CD4-positive, alpha-beta memory T cell (primary cell): Measurements from ENCODE around the gene TCEAL2. TPM values are rescaled to one million over a fixed set of nuclear protein-coding genes. Genes with fewer than 3 reads are reported as not detected.
"Not testable (repeated sequence)": the region's sequence is repeated elsewhere in the genome, so short reads cannot be mapped to it uniquely, and the experiment has no call there.

ENCODE experiments used
- CTCF ChIA-PET: fragments of 350-600 bp; sonication (Branson Sonifier 250); formaldehyde crosslinking; loops from one replicate; lab custom pipeline; 2021; ENCODE audit warnings: inconsistent platforms; ENCODE audit not compliant: partially characterized antibody; lab: Charles Lee
- POLR2A ChIA-PET: fragments of 350-600 bp; sonication (Branson Sonifier 250); formaldehyde crosslinking; loops from one replicate; lab custom pipeline; 2021; ENCODE audit not compliant: partially characterized antibody; lab: Charles Lee
- DNase-seq, 5 donors: peaks; one replicate each; pipeline versions ENCODE4 v3.0.0 to v3.0.0-alpha.2; 2020 to 2022; ENCODE audit warnings: mixed read lengths in 1 of 5
- H3K27ac ChIP-seq: one replicate; pipeline ENCODE4 v1.7.0; 2013; ENCODE audit warnings: low read depth, low read length
- H3K27me3 ChIP-seq: 2 replicates; pipeline ENCODE4 v1.7.0; 2013; ENCODE audit warnings: mild to moderate bottlenecking, low read length, moderate library complexity; ENCODE audit not compliant: insufficient read depth
- H3K36me3 ChIP-seq: 2 replicates; pipeline ENCODE4 v1.7.0; 2013; ENCODE audit warnings: mild to moderate bottlenecking, low read length, moderate library complexity; ENCODE audit not compliant: insufficient read depth
- H3K4me1 ChIP-seq: 2 replicates; pipeline ENCODE4 v1.7.0; 2013; ENCODE audit warnings: mild to moderate bottlenecking, low read length, moderate library complexity; ENCODE audit not compliant: insufficient read depth
- H3K4me3 ChIP-seq, 2 donors: one replicate each; pipeline ENCODE4 v1.7.0; 2013; ENCODE audit warnings: low read length in 2 of 2, mild to moderate bottlenecking in 1 of 2
- H3K9me3 ChIP-seq, 2 donors: one replicate each; pipeline ENCODE4 v1.7.0; 2013; ENCODE audit warnings: low read length in 2 of 2, control low read depth in 1 of 2; ENCODE audit not compliant: control insufficient read depth in 1 of 2
- H3K27ac Mint-ChIP-seq, 7 donors: one replicate each; pipeline ENCODE4 v1.8.0; 2020 to 2021; ENCODE audit warnings: mixed read lengths in 7 of 7, mild to moderate bottlenecking in 6 of 7, inconsistent platforms in 3 of 7, moderate library complexity in 3 of 7
- H3K27me3 Mint-ChIP-seq, 2 donors: one replicate each; pipeline ENCODE4 v1.8.0; 2020 to 2021; ENCODE audit warnings: mixed read lengths in 2 of 2
- H3K36me3 Mint-ChIP-seq, 2 donors: one replicate each; pipeline ENCODE4 v1.8.0; 2020 to 2021; ENCODE audit warnings: mixed read lengths in 2 of 2, inconsistent platforms in 1 of 2, mild to moderate bottlenecking in 1 of 2
- H3K4me1 Mint-ChIP-seq, 4 donors: one replicate each; pipeline ENCODE4 v1.8.0; 2020 to 2021; ENCODE audit warnings: mixed read lengths in 4 of 4, mild to moderate bottlenecking in 1 of 4
- H3K4me3 Mint-ChIP-seq, 8 donors: one replicate each; pipeline ENCODE4 v1.8.0; 2020 to 2021; ENCODE audit warnings: mixed read lengths in 8 of 8, mild to moderate bottlenecking in 7 of 8, moderate library complexity in 6 of 8, inconsistent platforms in 3 of 8
- H3K9me3 Mint-ChIP-seq, 8 donors: one replicate each; pipeline ENCODE4 v1.8.0; 2020 to 2021; ENCODE audit warnings: mixed read lengths in 8 of 8, mild to moderate bottlenecking in 5 of 8, inconsistent platforms in 3 of 8, moderate library complexity in 1 of 8
- intact Hi-C: fragments of 100-400 bp; cut with micrococcal nuclease; formaldehyde crosslinking; loops from one replicate; pipeline ENCODE4 v1.15.1; 2023
- polyA plus RNA-seq, 2 donors: library from polyadenylated mRNA; unstranded; fragments of 300-500 nt; fragmentation: Illumina TruSeq; gene quantifications; one replicate each; pipeline ENCODE4 v1.2.3, GENCODE V29; 2021
- total RNA-seq, 2 experiments: library from RNA; stranded (reverse); gene quantifications; one replicate each; pipeline ENCODE4 v1.2.3, GENCODE V29; 2021

TCEAL2 gene
- total RNA-seq (1 to 10 TPM; 1.9 to 2.1 TPM), polyA plus RNA-seq (under 1 TPM; 0.29 to 0.67 TPM)

DNA sequence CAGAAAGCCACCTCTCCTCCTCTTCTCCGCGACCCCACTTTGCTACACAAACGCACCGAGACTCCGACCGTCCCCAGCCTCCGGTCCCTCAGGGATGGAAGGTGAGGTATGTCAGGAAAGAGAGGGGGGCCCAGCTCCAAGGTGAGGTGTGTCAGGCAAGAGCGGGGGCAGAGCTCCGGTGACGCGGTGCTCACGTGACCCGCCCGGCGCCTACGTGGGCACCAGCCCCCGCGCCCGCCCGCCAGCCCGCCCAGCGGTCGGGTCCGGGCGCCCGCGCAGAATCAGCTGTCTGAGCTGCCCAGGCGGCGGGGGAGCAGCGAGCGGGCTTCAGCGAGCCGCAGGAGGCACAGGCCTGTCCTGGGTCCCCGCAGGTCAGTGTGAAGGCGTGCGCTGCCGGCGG, at the start of gene TCEAL2:
TCEAL2 (plus strand) TSS at position 244 of the 400 bp plus-strand sequence. CDS start 1,152 bp downstream, outside the sequence.
- Mint-ChIP-seq H3K27me3 (peaks cover 19 to 31% of the 10 kb centered on the region in 2 donors), H3K4me3 (peak within 1 kb of the TSS; percentile 47 to 76 (median 70)), H3K27ac (peak within 1 kb of the TSS in 2 of 7 donors; percentile 42 to 53)
- intact Hi-C loops, H3K27me3 ChIP-seq, H3K4me1 ChIP-seq, H3K9me3 Mint-ChIP-seq, H3K36me3 ChIP-seq, POLR2A ChIA-PET, CTCF ChIA-PET, H3K27ac ChIP-seq, H3K9me3 ChIP-seq, H3K4me3 ChIP-seq, H3K36me3 Mint-ChIP-seq, H3K4me1 Mint-ChIP-seq: not testable (repeated sequence)
- peak in 1 of 5 donors; percentile 11 for DNase-seq

DNA sequence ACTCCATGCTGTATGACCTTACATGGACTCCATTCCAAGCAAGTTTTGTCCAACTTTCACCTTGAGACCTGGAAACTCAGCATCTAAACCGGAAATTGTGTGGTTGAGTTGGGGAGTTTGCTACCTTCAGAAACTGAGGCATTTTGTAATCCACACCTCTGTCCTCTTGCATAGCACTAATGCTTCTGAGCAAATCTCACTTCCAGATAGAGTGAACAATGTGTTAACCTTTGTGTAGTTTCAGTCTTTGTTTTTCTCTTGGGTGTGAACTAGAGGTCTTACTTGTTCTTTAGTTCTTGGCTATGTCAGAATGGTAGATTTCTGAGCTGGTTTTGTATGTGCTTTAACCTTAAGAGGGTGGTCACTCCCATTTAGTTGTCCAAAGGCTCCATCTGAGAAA, 48.1 kb upstream of the TCEAL2 start:
- DNase-seq = no peak
- Histone ChIP-seq H3K27me3 (no peaks in the 10 kb centered on the region), H3K9me3 (no peaks in the 10 kb centered on the region), H3K36me3 (no peaks in the 10 kb centered on the region), H3K4me1 (no peaks in the 10 kb centered on the region), H3K27ac (no peak overlapping the region), H3K4me3 (no peak overlapping the region)
- POLR2A ChIA-PET = no interaction called here
- no peaks in the 10 kb centered on the region for H3K4me1 Mint-ChIP-seq
- no peaks in the 10 kb centered on the region for H3K9me3 Mint-ChIP-seq
- CTCF ChIA-PET = no interaction called here
- intact Hi-C loops = no loop called here
- H3K27me3 Mint-ChIP-seq = peaks cover 5 to 8% of the 10 kb centered on the region in 2 donors
- no peaks in the 10 kb centered on the region for H3K36me3 Mint-ChIP-seq
- no peak overlapping the region for H3K27ac Mint-ChIP-seq
- no peak overlapping the region for H3K4me3 Mint-ChIP-seq

DNA sequence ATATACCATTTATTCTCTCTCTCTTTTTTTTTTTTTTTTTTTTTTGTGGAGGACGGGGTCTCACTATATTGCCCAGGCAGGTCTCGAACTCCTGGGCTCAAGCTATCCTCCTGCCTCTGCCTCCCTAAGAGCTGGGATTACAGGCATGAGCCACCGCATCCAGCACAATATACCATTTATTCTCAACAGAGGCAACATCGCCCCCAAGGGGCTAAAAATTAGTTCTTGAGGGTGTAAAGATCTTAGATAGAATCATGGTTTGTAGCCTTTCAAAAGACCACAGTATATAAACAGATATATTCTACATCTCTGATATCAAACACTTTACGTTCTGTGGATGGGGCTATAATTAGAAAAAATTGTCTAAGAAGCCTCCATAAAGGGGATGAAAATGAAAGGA, 39.8 kb upstream of the TCEAL2 start:
- Histone ChIP-seq H3K4me3 (no peak overlapping the region), H3K36me3 (no peaks in the 10 kb centered on the region), H3K9me3 (no peaks in the 10 kb centered on the region), H3K27me3 (no peaks in the 10 kb centered on the region), H3K27ac (no peak overlapping the region), H3K4me1 (no peaks in the 10 kb centered on the region)
- ChIA-PET POLR2A (no interaction called here), CTCF (no interaction called here)
- Mint-ChIP-seq H3K4me1 (no peaks in the 10 kb centered on the region), H3K36me3 (no peaks in the 10 kb centered on the region), H3K27ac (no peak overlapping the region), H3K9me3 (no peaks in the 10 kb centered on the region), H3K27me3 (peaks cover 6% of the 10 kb centered on the region in 2 donors), H3K4me3 (no peak overlapping the region)
- DNase-seq = no peak
- intact Hi-C loops = loop anchor here (5.0 kb wide), 1 partner anchor 488 kb away; no protein-coding TSS in a partner anchor

DNA sequence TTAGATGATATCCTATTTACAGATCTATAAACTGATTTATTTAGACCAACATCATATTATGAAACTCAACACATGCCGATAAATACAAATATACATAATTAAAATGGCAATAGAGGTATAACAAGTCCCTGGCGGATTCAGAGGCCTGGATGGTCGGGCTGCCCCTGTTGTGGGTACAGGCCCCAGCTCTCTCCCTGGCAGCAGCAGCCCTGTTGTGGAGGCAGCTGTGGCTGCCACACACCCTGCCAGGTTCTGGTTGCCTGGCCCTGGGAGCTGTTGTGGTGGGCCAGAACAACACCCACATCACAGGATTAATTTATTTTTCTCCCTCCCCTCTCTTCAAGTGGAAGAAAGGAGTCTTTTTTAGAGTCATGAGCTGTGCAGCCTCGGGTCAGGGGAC, 12.1 kb upstream of the TCEAL2 start:
- Mint-ChIP-seq H3K27me3 (peaks cover 3 to 8% of the 10 kb centered on the region in 2 donors), H3K9me3 (peaks cover 0 to 10% (median under 1%) of the 10 kb centered on the region in 8 donors), H3K27ac (no peak overlapping the region), H3K36me3 (no peaks in the 10 kb centered on the region), H3K4me1 (no peaks in the 10 kb centered on the region), H3K4me3 (no peak overlapping the region)
- intact Hi-C loops = no loop called here
- Histone ChIP-seq H3K4me3 (no peak overlapping the region), H3K4me1 (no peaks in the 10 kb centered on the region), H3K27me3 (no peaks in the 10 kb centered on the region), H3K36me3 (no peaks in the 10 kb centered on the region), H3K9me3 (no peaks in the 10 kb centered on the region), H3K27ac (no peak overlapping the region)
- DNase-seq = no peak
- ChIA-PET POLR2A (no interaction called here), CTCF (interaction anchor here (1.0 kb wide), 1 partner anchor 16 kb away, joined by 3 read pairs; no protein-coding TSS in a partner anchor)

DNA sequence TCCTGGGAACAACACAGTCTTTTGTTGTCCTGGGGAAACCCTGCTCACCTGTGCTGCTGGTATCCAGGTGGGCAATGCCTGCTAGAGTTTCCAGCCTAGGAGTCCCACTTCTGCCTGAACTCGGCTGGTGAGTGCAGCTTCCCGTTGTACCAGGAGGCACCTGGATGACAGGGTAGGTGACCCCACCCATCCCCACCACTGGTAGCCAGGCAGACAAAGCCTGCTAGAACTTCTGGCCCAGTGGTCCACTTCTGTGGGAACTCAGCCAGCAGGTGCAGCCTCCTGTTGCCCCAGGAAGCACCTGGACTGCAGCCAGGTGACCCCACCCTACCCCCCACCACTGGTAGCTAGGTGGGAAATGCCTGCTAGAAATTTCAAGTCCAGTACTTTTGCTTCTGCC, 9.7 kb upstream of the TCEAL2 start:
- Histone ChIP-seq H3K4me3 (no peak overlapping the region), H3K4me1 (no peaks in the 10 kb centered on the region), H3K36me3 (no peaks in the 10 kb centered on the region), H3K9me3 (no peaks in the 10 kb centered on the region), H3K27ac (no peak overlapping the region), H3K27me3 (no peaks in the 10 kb centered on the region)
- ChIA-PET CTCF (no interaction called here), POLR2A (no interaction called here)
- no peak for DNase-seq
- H3K4me3 Mint-ChIP-seq = no peak overlapping the region
- H3K9me3 Mint-ChIP-seq = peaks cover 0 to 10% (median under 1%) of the 10 kb centered on the region in 8 donors
- intact Hi-C loops = no loop called here
- H3K27me3 Mint-ChIP-seq = peaks cover 0 to 11% of the 10 kb centered on the region in 2 donors
- H3K36me3 Mint-ChIP-seq = no peaks in the 10 kb centered on the region
- no peak overlapping the region for H3K27ac Mint-ChIP-seq
- no peaks in the 10 kb centered on the region for H3K4me1 Mint-ChIP-seq

DNA sequence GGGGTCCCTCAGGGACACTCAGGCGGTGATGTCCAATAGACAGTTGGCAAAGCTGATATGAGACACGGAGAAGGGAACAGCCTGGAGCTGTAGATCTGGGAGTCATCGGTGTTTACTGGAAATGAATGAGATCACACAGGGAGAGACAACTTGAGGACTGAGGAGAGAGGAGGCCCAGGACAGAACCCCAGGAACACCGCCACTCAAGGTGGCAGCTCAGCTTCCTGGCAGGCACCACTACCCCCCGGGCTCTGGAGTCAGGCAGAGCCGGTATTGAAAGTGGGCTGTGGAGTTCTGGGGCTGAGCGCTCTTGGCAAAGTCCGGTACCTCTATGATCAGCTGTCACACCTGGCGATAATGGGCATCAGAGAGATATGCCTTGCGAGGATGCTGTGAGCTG, 465 bp upstream of the TCEAL2 start:
- H3K27ac ChIP-seq, H3K9me3 ChIP-seq, CTCF ChIA-PET, intact Hi-C loops, H3K36me3 Mint-ChIP-seq, H3K9me3 Mint-ChIP-seq, POLR2A ChIA-PET, DNase-seq, H3K36me3 ChIP-seq, H3K4me1 Mint-ChIP-seq, H3K4me3 ChIP-seq, H3K4me1 ChIP-seq, H3K27me3 ChIP-seq: not testable (repeated sequence)
- peak overlapping the region; percentile 41 to 76 (median 70) for H3K4me3 Mint-ChIP-seq
- peak overlapping the region in 1 of 7 donors; percentile 53 for H3K27ac Mint-ChIP-seq
- H3K27me3 Mint-ChIP-seq = peaks cover 19 to 31% of the 10 kb centered on the region in 2 donors

DNA sequence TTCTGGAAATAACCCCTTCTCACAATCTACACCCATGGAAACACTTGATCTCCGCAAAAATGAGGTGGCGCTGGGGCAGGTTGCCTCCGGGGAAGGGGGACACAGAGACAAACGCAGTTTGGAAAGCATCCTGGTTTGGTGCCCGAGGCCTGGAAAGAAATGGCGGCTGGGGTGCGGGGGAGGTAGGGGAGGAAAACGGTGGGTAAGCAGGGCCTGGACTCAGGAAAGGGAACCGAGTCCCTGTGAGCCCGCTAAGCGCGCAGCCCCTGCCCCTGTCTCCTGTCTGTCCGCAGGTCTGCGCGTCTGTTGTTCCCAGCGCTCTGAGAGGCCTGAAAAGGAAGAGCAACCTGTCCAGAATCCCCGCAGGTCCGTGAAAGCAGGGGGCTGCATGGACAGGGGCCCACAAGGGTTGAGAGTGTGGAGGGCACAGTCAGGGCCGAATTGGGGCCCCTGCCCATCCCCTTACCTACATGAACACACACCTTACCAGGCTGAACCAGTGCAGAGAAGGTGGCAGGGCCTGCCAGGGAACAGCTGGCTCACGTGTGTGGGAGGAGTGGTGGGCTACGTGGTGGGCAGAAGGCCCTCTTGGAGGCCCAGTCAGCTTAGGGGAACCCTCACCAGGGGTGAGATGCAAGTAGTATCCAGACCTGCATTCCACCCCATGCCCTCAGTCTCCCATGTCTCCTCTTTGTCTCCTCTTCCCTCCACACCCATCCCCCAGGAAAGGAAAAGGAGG, 770 bp downstream of the TCEAL2 start:
- H3K4me3 ChIP-seq, H3K36me3 Mint-ChIP-seq, H3K27ac ChIP-seq, H3K4me1 ChIP-seq, H3K36me3 ChIP-seq, H3K27ac Mint-ChIP-seq, POLR2A ChIA-PET, H3K4me1 Mint-ChIP-seq, DNase-seq, H3K9me3 ChIP-seq, intact Hi-C loops, H3K9me3 Mint-ChIP-seq, CTCF ChIA-PET, H3K27me3 ChIP-seq: not testable (repeated sequence)
- H3K27me3 Mint-ChIP-seq = peaks cover 19 to 31% of the 10 kb centered on the region in 2 donors
- peak overlapping the region in 6 of 8 donors; percentile 10 to 55 (median 48) for H3K4me3 Mint-ChIP-seq
